Endothelial cell (in vitro differentiated cells): Measurements from ENCODE around the gene ZNF521. TPM values are rescaled to one million over a fixed set of nuclear protein-coding genes. Genes with fewer than 3 reads are reported as not detected.
"Not testable (repeated sequence)": the region's sequence is repeated elsewhere in the genome, so short reads cannot be mapped to it uniquely, and the experiment has no call there.

Experiments used
- DNase-seq: peaks from one replicate; pipeline ENCODE4 v3.0.0; 2021; ENCODE audit warnings: low spot score
- H3K27ac Mint-ChIP-seq: one replicate; pipeline ENCODE4 v1.8.0; 2021; ENCODE audit warnings: mixed read lengths, inconsistent platforms; ENCODE audit not compliant: unreplicated experiment
- H3K27me3 Mint-ChIP-seq: one replicate; pipeline ENCODE4 v1.8.0; 2021; ENCODE audit warnings: mild to moderate bottlenecking, moderate library complexity, mixed read lengths, inconsistent platforms; ENCODE audit not compliant: unreplicated experiment
- H3K36me3 Mint-ChIP-seq: one replicate; pipeline ENCODE4 v1.8.0; 2021; ENCODE audit warnings: mild to moderate bottlenecking, low read depth, mixed read lengths, inconsistent platforms; ENCODE audit not compliant: unreplicated experiment
- H3K4me1 Mint-ChIP-seq: one replicate; pipeline ENCODE4 v1.8.0; 2021; ENCODE audit warnings: mild to moderate bottlenecking, mixed read lengths, inconsistent platforms; ENCODE audit not compliant: unreplicated experiment
- H3K4me3 Mint-ChIP-seq: one replicate; pipeline ENCODE4 v1.8.0; 2021; ENCODE audit warnings: mild to moderate bottlenecking, mixed read lengths, inconsistent platforms; ENCODE audit not compliant: unreplicated experiment
- H3K9me3 Mint-ChIP-seq: one replicate; pipeline ENCODE4 v1.8.0; 2021; ENCODE audit warnings: mixed read lengths, inconsistent platforms; ENCODE audit not compliant: unreplicated experiment
- CTCF ChIP-seq: fragments of 200-600 bp; sonication (generic); IDR thresholded peaks from one replicate; pipeline ENCODE4 v1.5.0; 2021; ENCODE audit warnings: antibody characterized with exemption; ENCODE audit not compliant: unreplicated experiment
- total RNA-seq: library from RNA; stranded (reverse); fragmentation: NEBNext Ultra II Directional; extraction: Animal tissue kit (Norgen Biotek cat#: 25700); gene quantifications from one replicate; pipeline ENCODE4 v1.2.1, GENCODE V29; 2021; ENCODE audit not compliant: unreplicated experiment

Gene ZNF521
- total RNA-seq, 1 donor from 2014 or later, result 238 TPM

GRCh38 chr18:25042641-25043051 is 309.3 kb downstream of the ZNF521 start:
- TF ChIP-seq CTCF, result no peak
- no peak overlapping the region for H3K4me3 Mint-ChIP-seq
- no peak overlapping the region for H3K27ac Mint-ChIP-seq
- peaks cover 4% of the 10 kb centered on the region for H3K27me3 Mint-ChIP-seq
- peaks cover 23% of the 10 kb centered on the region for H3K4me1 Mint-ChIP-seq
- H3K36me3 Mint-ChIP-seq, result no peaks in the 10 kb centered on the region
- no peak for DNase-seq
- no peaks in the 10 kb centered on the region for H3K9me3 Mint-ChIP-seq

GRCh38 chr18:25039781-25040180 is 312.2 kb downstream of the ZNF521 start:
- Mint-ChIP-seq H3K4me1 (peaks cover 23% of the 10 kb centered on the region), H3K27ac (no peak overlapping the region), H3K4me3 (no peak overlapping the region), H3K9me3 (no peaks in the 10 kb centered on the region), H3K27me3 (peaks cover 4% of the 10 kb centered on the region), H3K36me3 (no peaks in the 10 kb centered on the region)
- DNase-seq, result no peak
- no peak for TF ChIP-seq CTCF

- no peak overlapping the region for H3K4me3 Mint-ChIP-seq
- TF ChIP-seq CTCF, result no peak
- DNase-seq, result no peak
- H3K9me3 Mint-ChIP-seq, result no peaks in the 10 kb centered on the region
- peaks cover 11% of the 10 kb centered on the region for H3K4me1 Mint-ChIP-seq
- H3K27ac Mint-ChIP-seq, result no peak overlapping the region
- peaks cover 4% of the 10 kb centered on the region for H3K27me3 Mint-ChIP-seq
- H3K36me3 Mint-ChIP-seq, result no peaks in the 10 kb centered on the region
Measured at GRCh38 chr18:25038261-25038660, 313.7 kb downstream of the ZNF521 start.

GRCh38 chr18:25033747-25034471 is 318.1 kb downstream of the ZNF521 start:
- Mint-ChIP-seq H3K27me3 (peaks cover 4% of the 10 kb centered on the region), H3K36me3 (peaks cover 4% of the 10 kb centered on the region), H3K9me3 (no peaks in the 10 kb centered on the region), H3K4me3 (no peak overlapping the region), H3K27ac (no peak overlapping the region), H3K4me1 (no peaks in the 10 kb centered on the region)
- TF ChIP-seq CTCF, result no peak
- no peak for DNase-seq

GRCh38 chr18:25033175-25033574 is 318.8 kb downstream of the ZNF521 start:
- peak overlapping the region; percentile 15 for H3K27ac Mint-ChIP-seq
- not testable (repeated sequence) for H3K4me3 Mint-ChIP-seq, H3K36me3 Mint-ChIP-seq, H3K27me3 Mint-ChIP-seq, DNase-seq, H3K9me3 Mint-ChIP-seq, H3K4me1 Mint-ChIP-seq
